Panc1 (cell line): ENCODE measurements around the gene VPS37B.

Source experiments
- CTCF ChIP-seq: fragments of 450-650 bp; IDR thresholded peaks from 2 replicates; pipeline ENCODE4 v1.5.1; 2017; ENCODE audit warnings: mild to moderate bottlenecking
- POLR2AphosphoS5 ChIP-seq: IDR thresholded peaks from 2 replicates; pipeline ENCODE4 v1.6.1; 2012; ENCODE audit warnings: mild to moderate bottlenecking, low read depth, low read length, moderate library complexity

GRCh38 chr12:122895320-122895703, 612 bp downstream of the VPS37B start:
- TF ChIP-seq CTCF: no peak
- no peak for TF ChIP-seq POLR2AphosphoS5
